Hepatocyte (in vitro differentiated cells): ENCODE results near the gene DNAJC12. TPM values are rescaled to one million over a fixed set of nuclear protein-coding genes. Genes with fewer than 3 reads are reported as not detected.
A peak's percentile ranks its signal among the peaks of the same experiment; 100 is the strongest.
"Not testable (repeated sequence)": the region's sequence is repeated elsewhere in the genome, so short reads cannot be mapped to it uniquely, and the experiment has no call there.

Experiments used
- DNase-seq: peaks from one replicate; pipeline ENCODE4 v3.0.0-alpha.2; 2016; ENCODE audit warnings: low spot score
- H2AFZ ChIP-seq: fragments of 200-600 bp; sonication (generic); 2 replicates; pipeline ENCODE4 v1.6.0; 2016; ENCODE audit warnings: antibody characterized with exemption, mild to moderate bottlenecking
- H3K27ac ChIP-seq: fragments of 200-600 bp; sonication (generic); 2 replicates; pipeline ENCODE4 v1.5.1; 2016; ENCODE audit warnings: mild to moderate bottlenecking
- H3K27me3 ChIP-seq: fragments of 200-600 bp; sonication (generic); 2 replicates; pipeline ENCODE4 v1.6.1; 2016
- H3K36me3 ChIP-seq: fragments of 200-600 bp; sonication (generic); replicated peaks from 2 replicates; pipeline ENCODE4 v1.5.1; 2016; ENCODE audit warnings: low read depth; ENCODE audit not compliant: insufficient read depth
- H3K4me1 ChIP-seq: fragments of 200-600 bp; sonication (generic); 2 replicates; pipeline ENCODE4 v1.5.1; 2016; ENCODE audit warnings: mild to moderate bottlenecking, moderate library complexity; ENCODE audit not compliant: insufficient read depth
- H3K4me2 ChIP-seq: fragments of 200-600 bp; sonication (generic); 2 replicates; pipeline ENCODE4 v1.6.0; 2016
- H3K4me3 ChIP-seq: fragments of 200-600 bp; sonication (generic); 2 replicates; pipeline ENCODE4 v1.5.1; 2016; ENCODE audit warnings: mild to moderate bottlenecking
- H3K79me2 ChIP-seq: fragments of 200-600 bp; sonication (generic); 2 replicates; pipeline ENCODE4 v1.6.0; 2017; ENCODE audit warnings: mild to moderate bottlenecking
- H3K9me2 ChIP-seq: fragments of 200-600 bp; sonication (generic); replicated peaks from 2 replicates; pipeline ENCODE4 v1.6.0; 2017; ENCODE audit warnings: mild to moderate bottlenecking; ENCODE audit not compliant: insufficient read depth
- H3K9me3 ChIP-seq: fragments of 200-600 bp; sonication (generic); 2 replicates; pipeline ENCODE4 v1.5.1; 2016; ENCODE audit warnings: low read depth, mild to moderate bottlenecking
- H4K20me1 ChIP-seq: fragments of 200-600 bp; sonication (generic); 2 replicates; pipeline ENCODE4 v1.6.0; 2016; ENCODE audit warnings: mild to moderate bottlenecking; ENCODE audit not compliant: insufficient read depth, poor library complexity, severe bottlenecking
- EZH2 ChIP-seq: fragments of 200-600 bp; sonication (generic); IDR thresholded peaks from 2 replicates; pipeline ENCODE4 v1.6.1; 2016; ENCODE audit warnings: antibody characterized with exemption, mild to moderate bottlenecking, borderline replicate concordance
- EZH2phosphoT487 ChIP-seq: fragments of 200-600 bp; sonication (generic); IDR thresholded peaks from one replicate; pipeline ENCODE4 v1.6.1; 2018; ENCODE audit warnings: antibody characterized with exemption, mild to moderate bottlenecking, low read depth, moderate library complexity; ENCODE audit not compliant: unreplicated experiment, severe bottlenecking
- WGBS: methylation state at CpG from one replicate; pipeline ENCODE4 v1.1.6; 2016; ENCODE audit warnings: low lambda C conversion rate; ENCODE audit errors: missing lambda C conversion rate; 5-methylcytosine and 5-hydroxymethylcytosine counted together
- polyA plus RNA-seq: library from polyadenylated mRNA; unstranded; fragments of >200 nt; fragmentation: Nextera tagmentation; extraction: Ambion mirVana; gene quantifications from 2 replicates; pipeline ENCODE4 v1.2.1, GENCODE V29; 2016
- total RNA-seq: library from RNA; depleted of rRNA; stranded (reverse); fragments of >200 nt; gene quantifications from 2 replicates; pipeline ENCODE4 v1.2.3, GENCODE V29; 2014
- TF ChIP-seq, protein P1 (sequence below): fragments of 200-600 bp; sonication (generic); IDR thresholded peaks from 2 replicates; pipeline ENCODE4 v1.5.1; 2016; ENCODE audit warnings: antibody characterized with exemption, mild to moderate bottlenecking; ENCODE audit not compliant: poor library complexity

The DNAJC12 gene
- total and polyA plus RNA-seq, 2 experiments from 2014 or later = 6.2 to 16.7 TPM

DNA sequence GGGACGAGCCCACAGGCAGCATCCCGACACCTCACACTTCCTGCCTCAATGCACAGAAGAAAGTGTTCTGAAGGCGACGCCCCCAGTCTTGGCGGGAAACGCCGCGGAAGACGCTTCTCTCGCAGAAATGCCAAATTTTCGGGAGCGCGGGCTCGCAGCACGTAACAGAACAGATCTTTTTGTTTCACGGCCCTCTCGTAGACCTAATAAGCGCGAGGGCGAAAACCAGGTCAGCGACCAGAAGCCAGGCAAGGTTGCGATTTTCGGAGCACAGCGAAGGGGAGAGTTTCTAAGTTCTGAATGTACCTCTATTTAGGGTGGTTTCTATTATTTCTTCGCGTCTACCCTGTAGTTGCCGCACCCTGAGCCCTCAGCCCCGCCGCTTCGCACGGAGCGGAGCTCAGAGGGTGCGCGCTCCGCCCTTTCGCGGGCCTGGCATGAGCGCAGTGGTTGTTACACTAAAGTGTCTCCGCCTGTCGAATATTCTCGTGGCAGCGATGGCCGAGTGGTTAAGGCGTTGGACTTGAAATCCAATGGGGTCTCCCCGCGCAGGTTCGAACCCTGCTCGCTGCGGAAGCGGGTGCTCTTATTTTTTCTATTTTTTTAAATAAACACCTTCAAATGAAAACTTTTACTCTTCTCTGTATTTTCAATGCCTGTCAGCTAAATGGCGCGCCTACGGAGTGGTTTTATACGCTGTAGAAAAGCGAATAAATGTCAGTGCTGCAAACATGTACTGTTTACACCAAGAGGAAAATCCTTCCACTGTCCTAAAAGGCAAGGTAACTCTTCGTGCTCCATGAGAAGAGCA, 73.8 kb downstream of the DNAJC12 start:
- no peaks in the 10 kb centered on the region for H3K36me3 ChIP-seq
- H3K27me3 ChIP-seq = no peaks in the 10 kb centered on the region
- H2AFZ ChIP-seq = peak overlapping the region; percentile 99
- DNase-seq = peak; percentile 94
- peak overlapping the region; percentile 80 for H3K4me3 ChIP-seq
- H3K27ac ChIP-seq = peak overlapping the region; percentile 91
- H3K79me2 ChIP-seq = no peaks in the 10 kb centered on the region
- H3K9me2 ChIP-seq = no peaks in the 10 kb centered on the region
- TF ChIP-seq EZH2 (no peak), EZH2phosphoT487 (no peak)
- TF ChIP-seq, protein P1, sequence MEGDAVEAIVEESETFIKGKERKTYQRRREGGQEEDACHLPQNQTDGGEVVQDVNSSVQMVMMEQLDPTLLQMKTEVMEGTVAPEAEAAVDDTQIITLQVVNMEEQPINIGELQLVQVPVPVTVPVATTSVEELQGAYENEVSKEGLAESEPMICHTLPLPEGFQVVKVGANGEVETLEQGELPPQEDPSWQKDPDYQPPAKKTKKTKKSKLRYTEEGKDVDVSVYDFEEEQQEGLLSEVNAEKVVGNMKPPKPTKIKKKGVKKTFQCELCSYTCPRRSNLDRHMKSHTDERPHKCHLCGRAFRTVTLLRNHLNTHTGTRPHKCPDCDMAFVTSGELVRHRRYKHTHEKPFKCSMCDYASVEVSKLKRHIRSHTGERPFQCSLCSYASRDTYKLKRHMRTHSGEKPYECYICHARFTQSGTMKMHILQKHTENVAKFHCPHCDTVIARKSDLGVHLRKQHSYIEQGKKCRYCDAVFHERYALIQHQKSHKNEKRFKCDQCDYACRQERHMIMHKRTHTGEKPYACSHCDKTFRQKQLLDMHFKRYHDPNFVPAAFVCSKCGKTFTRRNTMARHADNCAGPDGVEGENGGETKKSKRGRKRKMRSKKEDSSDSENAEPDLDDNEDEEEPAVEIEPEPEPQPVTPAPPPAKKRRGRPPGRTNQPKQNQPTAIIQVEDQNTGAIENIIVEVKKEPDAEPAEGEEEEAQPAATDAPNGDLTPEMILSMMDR = no peak
- WGBS = 1% methylated on average over 56 of the region's 56 CpGs
- H3K9me3 ChIP-seq = no peaks in the 10 kb centered on the region
- no peaks in the 10 kb centered on the region for H3K4me1 ChIP-seq
- no peaks in the 10 kb centered on the region for H4K20me1 ChIP-seq
- H3K4me2 ChIP-seq = peak overlapping the region; percentile 91

DNA sequence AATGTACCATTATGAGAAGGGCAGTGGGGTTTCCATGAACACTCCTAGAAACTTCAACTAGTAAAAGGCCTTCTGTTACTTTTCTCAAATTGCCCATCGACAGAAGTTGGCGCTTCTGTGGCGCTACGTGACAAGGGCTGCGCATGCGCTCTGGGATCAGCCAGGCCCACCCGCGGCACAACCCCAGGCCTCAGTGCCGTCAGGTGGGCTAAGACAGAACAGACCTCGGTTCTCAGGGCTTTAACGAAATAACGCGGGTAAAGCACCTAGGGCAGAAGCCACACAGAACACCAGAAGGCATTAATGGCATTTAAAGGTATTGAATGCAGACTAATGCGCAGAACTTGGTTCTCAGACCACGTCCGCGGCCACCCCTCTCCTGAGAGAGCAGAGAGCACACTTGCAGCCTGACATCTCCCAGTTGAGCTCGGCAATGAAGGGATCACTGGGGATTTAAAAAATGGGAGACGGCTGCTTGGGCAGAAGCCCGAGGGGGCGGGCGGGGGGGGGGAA, 74.4 kb downstream of the DNAJC12 start:
- no peaks in the 10 kb centered on the region for H3K9me2 ChIP-seq
- peak overlapping the region; percentile 91 for H3K27ac ChIP-seq
- H3K79me2 ChIP-seq = no peaks in the 10 kb centered on the region
- TF ChIP-seq EZH2phosphoT487 (no peak), EZH2 (no peak)
- TF ChIP-seq, protein P1 = no peak
- 3% methylated on average over 21 of the region's 22 CpGs for WGBS
- no peaks in the 10 kb centered on the region for H3K9me3 ChIP-seq
- peak; percentile 83 for DNase-seq
- H3K36me3 ChIP-seq = no peaks in the 10 kb centered on the region
- H3K4me2 ChIP-seq = peak overlapping the region; percentile 91
- no peaks in the 10 kb centered on the region for H4K20me1 ChIP-seq
- H3K4me1 ChIP-seq = no peaks in the 10 kb centered on the region
- H2AFZ ChIP-seq = peak overlapping the region; percentile 99
- no peaks in the 10 kb centered on the region for H3K27me3 ChIP-seq
- peak overlapping the region; percentile 80 for H3K4me3 ChIP-seq

DNA sequence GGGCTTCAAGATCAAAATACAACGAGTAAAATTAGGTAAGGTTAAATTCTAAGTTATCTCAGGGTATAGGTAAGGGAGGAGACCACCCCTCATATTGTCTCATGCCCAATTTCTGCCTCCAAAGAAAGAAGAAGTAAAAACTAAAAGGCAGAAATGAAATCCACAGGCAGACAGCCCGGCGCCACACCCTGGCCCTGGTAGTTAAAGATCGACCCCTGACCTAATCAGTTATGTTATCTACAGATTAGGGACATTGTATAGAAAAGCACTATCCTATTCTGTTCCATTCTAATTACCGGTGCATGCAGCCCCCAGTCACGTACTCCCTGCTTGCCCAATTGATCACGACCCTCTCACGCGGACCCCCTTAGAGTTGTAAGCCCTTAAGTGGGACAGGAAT, 75.4 kb downstream of the DNAJC12 start:
- H3K9me3 ChIP-seq, H3K27ac ChIP-seq, H4K20me1 ChIP-seq, H3K4me3 ChIP-seq, H3K4me2 ChIP-seq, H2AFZ ChIP-seq, H3K4me1 ChIP-seq, H3K27me3 ChIP-seq, H3K36me3 ChIP-seq, H3K79me2 ChIP-seq, H3K9me2 ChIP-seq, DNase-seq: not testable (repeated sequence)
- WGBS = 67% methylated on average over 9 of the region's 9 CpGs

DNA sequence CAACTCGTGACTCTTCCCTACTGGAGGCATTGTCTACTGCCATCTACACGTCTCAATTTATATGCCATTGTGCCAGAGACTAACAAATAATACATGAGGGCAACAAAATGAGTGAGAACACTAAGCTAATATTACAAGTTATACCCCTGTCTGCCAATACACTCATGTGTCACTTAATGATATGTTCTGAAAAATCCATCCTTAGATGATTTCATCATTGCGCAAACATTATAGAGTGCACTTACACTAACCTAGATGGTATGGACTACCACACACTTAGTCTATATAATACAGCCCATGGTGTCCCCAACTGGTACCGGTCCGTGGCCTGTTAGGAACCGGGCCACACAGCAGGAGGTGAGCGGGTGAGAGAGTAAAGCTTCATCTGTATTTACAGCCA, 77.7 kb downstream of the DNAJC12 start:
- WGBS = 94% methylated on average over 7 of the region's 7 CpGs
- no peak for DNase-seq
- H3K4me3 ChIP-seq = no peak overlapping the region

More for the DNA sequence above, 77.7 kb downstream of the DNAJC12 start:
- no peaks in the 10 kb centered on the region for H3K4me1 ChIP-seq
- H3K27ac ChIP-seq = no peak overlapping the region
- TF ChIP-seq EZH2 (no peak), EZH2phosphoT487 (no peak)
- TF ChIP-seq, protein P1 = no peak
- no peaks in the 10 kb centered on the region for H4K20me1 ChIP-seq
- no peaks in the 10 kb centered on the region for H3K27me3 ChIP-seq
- H3K9me3 ChIP-seq = no peaks in the 10 kb centered on the region
- no peak overlapping the region for H3K4me2 ChIP-seq
- H3K9me2 ChIP-seq = no peaks in the 10 kb centered on the region
- H3K79me2 ChIP-seq = no peaks in the 10 kb centered on the region
- H3K36me3 ChIP-seq = no peaks in the 10 kb centered on the region
- H2AFZ ChIP-seq = no peak overlapping the region
